ENCODE results near the gene CCL3. TPM values are rescaled to one million over a fixed set of nuclear protein-coding genes. Genes with fewer than 3 reads are reported as not detected.
A peak's percentile ranks its signal among the peaks of the same experiment; 100 is the strongest.
"Not testable (repeated sequence)": the region's sequence is repeated elsewhere in the genome, so short reads cannot be mapped to it uniquely, and the experiment has no call there.

CCL3 gene
- total RNA-seq, 1 donor from 2014 or later: 7.3 TPM

DNA sequence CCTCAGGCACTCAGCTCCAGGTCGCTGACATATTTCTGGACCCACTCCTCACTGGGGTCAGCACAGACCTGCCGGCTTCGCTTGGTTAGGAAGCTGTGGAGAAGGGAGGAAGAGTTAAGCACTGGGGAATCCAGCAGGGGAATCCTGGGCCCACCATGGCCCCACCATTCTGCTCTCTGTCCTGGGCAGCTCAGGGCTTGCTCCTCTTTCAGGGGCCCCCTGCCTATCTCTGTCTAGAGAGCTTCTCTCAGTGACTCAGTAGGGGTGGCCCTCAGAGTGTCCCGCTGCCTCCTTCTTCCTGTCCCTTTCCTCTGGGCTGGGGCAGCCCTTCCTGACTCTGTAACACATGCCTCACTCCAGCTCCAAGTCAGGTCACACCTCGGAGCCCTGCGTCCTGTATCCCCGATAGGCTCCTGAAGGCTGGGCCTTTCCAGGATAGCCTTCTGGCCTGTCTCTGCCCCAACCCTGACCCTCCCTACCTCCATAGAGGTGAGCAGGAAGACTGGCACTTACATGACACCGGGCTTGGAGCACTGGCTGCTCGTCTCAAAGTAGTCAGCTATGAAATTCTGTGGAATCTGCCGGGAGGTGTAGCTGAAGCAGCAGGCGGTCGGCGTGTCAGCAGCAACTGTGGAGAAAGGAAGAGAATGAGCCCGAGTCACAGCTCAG, 1.1 kb downstream of the CCL3 start:
- H3K27ac ChIP-seq (ENCODE audit: low read depth, low read length): peak overlapping the region; percentile 32
- no peaks in the 10 kb centered on the region for H3K9me3 ChIP-seq (ENCODE audit: control insufficient read depth in 3 of 3, low read length in 3 of 3)
- H3K27me3 ChIP-seq (ENCODE audit: control insufficient read depth in 3 of 3, insufficient read depth in 3 of 3, low read length in 3 of 3): peaks cover 0 to 11% (median 0%) of the 10 kb centered on the region in 3 donors
- no peak overlapping the region for H3K9ac ChIP-seq (ENCODE audit: low read depth in 1 of 3, low read length in 3 of 3)
- peaks cover 0 to 3% (median 0%) of the 10 kb centered on the region in 3 donors for H3K4me1 ChIP-seq (ENCODE audit: control insufficient read depth in 3 of 3, insufficient read depth in 3 of 3, low read length in 3 of 3)
- no peaks in the 10 kb centered on the region for H3K36me3 ChIP-seq (ENCODE audit: control insufficient read depth in 3 of 3, insufficient read depth in 3 of 3, low read length in 3 of 3)
- no peak overlapping the region for H3K4me3 ChIP-seq (ENCODE audit: low read length in 3 of 3)

DNA sequence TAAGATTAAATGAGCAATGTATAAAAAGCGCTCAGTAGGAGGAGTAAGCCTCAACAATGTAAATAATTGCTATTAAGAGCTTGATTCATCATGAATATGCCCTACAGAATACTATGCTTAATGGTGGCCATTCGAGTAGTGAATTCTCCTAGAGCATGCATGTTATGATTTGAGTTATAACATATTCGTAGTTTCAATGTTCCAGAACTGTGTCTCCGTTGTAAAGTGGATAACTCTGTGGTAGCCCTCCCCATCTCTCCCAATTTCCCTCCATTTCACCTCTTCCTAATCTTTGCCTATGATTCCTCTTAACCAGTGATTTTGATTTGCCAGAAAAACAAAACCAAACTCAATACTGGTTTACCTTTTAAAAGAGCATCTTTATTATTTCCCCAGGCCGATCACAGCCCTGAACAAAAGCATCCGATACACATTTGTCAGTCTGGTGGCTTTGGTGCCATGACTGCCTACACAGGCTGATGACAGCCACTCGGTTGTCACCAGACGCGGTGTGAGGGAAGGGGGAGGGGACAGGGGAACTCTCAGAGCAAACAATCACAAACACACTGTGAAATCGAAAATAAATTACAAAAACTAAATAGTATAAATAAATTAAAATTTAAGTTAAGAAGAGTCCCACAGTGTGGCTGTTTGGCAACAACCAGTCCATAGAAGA, 1.9 kb downstream of the CCL3 start:
- not testable (repeated sequence) for H3K36me3 ChIP-seq (ENCODE audit: control insufficient read depth in 3 of 3, insufficient read depth in 3 of 3, low read length in 3 of 3)

GRCh38 chr17:36087471-36087870, 2.5 kb downstream of the CCL3 start:
- H3K4me3 ChIP-seq (ENCODE audit: low read length in 3 of 3); H3K36me3 ChIP-seq (ENCODE audit: control insufficient read depth in 3 of 3, insufficient read depth in 3 of 3, low read length in 3 of 3); H3K4me1 ChIP-seq (ENCODE audit: control insufficient read depth in 3 of 3, insufficient read depth in 3 of 3, low read length in 3 of 3); H3K9me3 ChIP-seq (ENCODE audit: control insufficient read depth in 3 of 3, low read length in 3 of 3); H3K9ac ChIP-seq (ENCODE audit: low read depth in 1 of 3, low read length in 3 of 3); H3K27ac ChIP-seq (ENCODE audit: low read depth, low read length): not testable (repeated sequence)
- peaks cover 0 to 11% (median 0%) of the 10 kb centered on the region in 3 donors for H3K27me3 ChIP-seq (ENCODE audit: control insufficient read depth in 3 of 3, insufficient read depth in 3 of 3, low read length in 3 of 3)

More for the DNA sequence above, 1.9 kb downstream of the CCL3 start:
- H3K9me3 ChIP-seq (ENCODE audit: control insufficient read depth in 3 of 3, low read length in 3 of 3); H3K9ac ChIP-seq (ENCODE audit: low read depth in 1 of 3, low read length in 3 of 3); H3K4me1 ChIP-seq (ENCODE audit: control insufficient read depth in 3 of 3, insufficient read depth in 3 of 3, low read length in 3 of 3); H3K4me3 ChIP-seq (ENCODE audit: low read length in 3 of 3): not testable (repeated sequence)
- Histone ChIP-seq H3K27me3 (ENCODE audit: control insufficient read depth in 3 of 3, insufficient read depth in 3 of 3, low read length in 3 of 3) (peaks cover 0 to 11% (median 0%) of the 10 kb centered on the region in 3 donors), H3K27ac (ENCODE audit: low read depth, low read length) (peak overlapping the region; percentile 32)

DNA sequence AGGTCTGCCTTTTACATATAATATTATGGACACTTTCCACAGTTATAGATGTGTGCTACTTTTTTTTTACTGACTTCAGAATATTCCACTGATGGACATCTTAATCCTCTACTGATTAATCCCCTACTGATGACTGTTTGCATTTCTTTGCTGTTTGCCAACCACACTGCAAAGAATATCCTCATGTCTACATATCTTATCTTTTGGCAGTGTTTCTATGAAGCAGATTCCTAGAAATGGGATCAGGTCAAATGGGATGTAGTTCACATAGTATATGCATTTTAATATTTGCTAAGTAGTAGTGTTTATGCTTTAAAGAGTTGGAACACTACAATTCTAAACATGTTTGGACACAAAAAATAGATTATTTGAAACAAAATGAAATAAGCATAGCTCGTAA, 3.2 kb downstream of the CCL3 start:
- H3K4me3 ChIP-seq (ENCODE audit: low read length in 3 of 3): no peak overlapping the region

GRCh38 chr17:36085765-36086164, 4.2 kb downstream of the CCL3 start:
- Histone ChIP-seq H3K9me3 (ENCODE audit: control insufficient read depth in 3 of 3, low read length in 3 of 3) (no peaks in the 10 kb centered on the region), H3K4me3 (ENCODE audit: low read length in 3 of 3) (no peak overlapping the region), H3K9ac (ENCODE audit: low read depth in 1 of 3, low read length in 3 of 3) (no peak overlapping the region), H3K36me3 (ENCODE audit: control insufficient read depth in 3 of 3, insufficient read depth in 3 of 3, low read length in 3 of 3) (no peaks in the 10 kb centered on the region), H3K27me3 (ENCODE audit: control insufficient read depth in 3 of 3, insufficient read depth in 3 of 3, low read length in 3 of 3) (peaks cover 0 to 11% (median 0%) of the 10 kb centered on the region in 3 donors), H3K27ac (ENCODE audit: low read depth, low read length) (peak overlapping the region; percentile 34), H3K4me1 (ENCODE audit: control insufficient read depth in 3 of 3, insufficient read depth in 3 of 3, low read length in 3 of 3) (peaks cover 0 to 3% (median 0%) of the 10 kb centered on the region in 3 donors)

More for the DNA sequence above, 3.2 kb downstream of the CCL3 start:
- Histone ChIP-seq H3K27me3 (ENCODE audit: control insufficient read depth in 3 of 3, insufficient read depth in 3 of 3, low read length in 3 of 3) (peaks cover 0 to 11% (median 0%) of the 10 kb centered on the region in 3 donors), H3K4me1 (ENCODE audit: control insufficient read depth in 3 of 3, insufficient read depth in 3 of 3, low read length in 3 of 3) (peaks cover 0 to 3% (median 0%) of the 10 kb centered on the region in 3 donors), H3K9me3 (ENCODE audit: control insufficient read depth in 3 of 3, low read length in 3 of 3) (no peaks in the 10 kb centered on the region), H3K27ac (ENCODE audit: low read depth, low read length) (no peak overlapping the region), H3K36me3 (ENCODE audit: control insufficient read depth in 3 of 3, insufficient read depth in 3 of 3, low read length in 3 of 3) (no peaks in the 10 kb centered on the region), H3K9ac (ENCODE audit: low read depth in 1 of 3, low read length in 3 of 3) (no peak overlapping the region)

DNA sequence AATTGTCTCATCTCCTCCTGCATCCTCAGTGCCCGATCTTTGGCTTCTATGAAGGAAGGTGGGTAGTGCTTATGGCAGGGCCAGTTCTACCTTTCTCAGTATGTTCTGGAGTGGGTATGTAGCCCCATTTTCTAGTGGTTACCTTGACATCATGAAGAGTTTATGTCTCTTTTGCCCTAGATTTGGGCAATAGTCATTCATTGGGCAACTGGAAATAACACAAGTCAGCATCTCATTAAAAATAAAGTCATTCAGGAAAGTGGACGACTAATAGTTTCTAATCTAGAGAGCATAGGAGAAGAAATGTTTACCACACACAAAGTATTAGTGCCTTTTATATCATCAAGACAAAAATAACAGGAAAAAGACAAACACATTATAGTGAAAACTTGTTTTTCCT, 6.3 kb downstream of the CCL3 start:
- H3K4me1 ChIP-seq (ENCODE audit: control insufficient read depth in 3 of 3, insufficient read depth in 3 of 3, low read length in 3 of 3); H3K9ac ChIP-seq (ENCODE audit: low read depth in 1 of 3, low read length in 3 of 3); H3K36me3 ChIP-seq (ENCODE audit: control insufficient read depth in 3 of 3, insufficient read depth in 3 of 3, low read length in 3 of 3); H3K9me3 ChIP-seq (ENCODE audit: control insufficient read depth in 3 of 3, low read length in 3 of 3); H3K4me3 ChIP-seq (ENCODE audit: low read length in 3 of 3); H3K27me3 ChIP-seq (ENCODE audit: control insufficient read depth in 3 of 3, insufficient read depth in 3 of 3, low read length in 3 of 3); H3K27ac ChIP-seq (ENCODE audit: low read depth, low read length): not testable (repeated sequence)

DNA sequence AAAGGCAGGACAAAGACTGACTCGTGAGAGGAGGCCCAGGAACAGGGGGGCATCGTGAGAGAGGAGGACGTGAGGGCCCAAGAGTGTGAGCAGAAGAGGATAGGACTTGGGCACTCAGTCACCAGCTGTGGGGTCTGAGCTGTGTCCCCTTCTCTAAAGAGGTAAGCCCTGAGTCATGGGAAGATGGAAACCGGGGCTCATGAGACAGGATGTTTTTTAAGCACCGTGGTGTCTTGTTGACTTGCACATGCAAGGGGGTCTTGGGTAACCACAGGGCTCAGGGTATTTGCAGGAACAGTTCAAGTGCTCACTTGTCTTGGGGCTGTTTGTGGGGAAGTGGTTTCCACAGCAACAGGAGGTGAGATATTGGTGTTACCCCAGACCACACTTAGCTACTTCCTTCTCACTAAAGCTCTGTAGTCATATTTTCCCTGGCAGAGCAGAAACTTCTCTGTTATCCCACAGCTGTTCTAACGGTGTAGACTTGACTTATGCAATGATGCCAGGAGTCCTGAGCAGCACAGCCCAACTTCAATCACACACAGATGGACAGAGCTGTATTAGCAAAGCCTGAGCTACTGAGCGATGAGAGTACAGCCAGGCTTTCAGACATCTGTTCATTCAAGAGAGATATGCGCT, 7.3 kb downstream of the CCL3 start:
- not testable (repeated sequence) for H3K36me3 ChIP-seq (ENCODE audit: control insufficient read depth in 3 of 3, insufficient read depth in 3 of 3, low read length in 3 of 3); H3K4me1 ChIP-seq (ENCODE audit: control insufficient read depth in 3 of 3, insufficient read depth in 3 of 3, low read length in 3 of 3); H3K9ac ChIP-seq (ENCODE audit: low read depth in 1 of 3, low read length in 3 of 3); H3K9me3 ChIP-seq (ENCODE audit: control insufficient read depth in 3 of 3, low read length in 3 of 3); H3K4me3 ChIP-seq (ENCODE audit: low read length in 3 of 3); H3K27me3 ChIP-seq (ENCODE audit: control insufficient read depth in 3 of 3, insufficient read depth in 3 of 3, low read length in 3 of 3)
- peak overlapping the region; percentile 36 for H3K27ac ChIP-seq (ENCODE audit: low read depth, low read length)

DNA sequence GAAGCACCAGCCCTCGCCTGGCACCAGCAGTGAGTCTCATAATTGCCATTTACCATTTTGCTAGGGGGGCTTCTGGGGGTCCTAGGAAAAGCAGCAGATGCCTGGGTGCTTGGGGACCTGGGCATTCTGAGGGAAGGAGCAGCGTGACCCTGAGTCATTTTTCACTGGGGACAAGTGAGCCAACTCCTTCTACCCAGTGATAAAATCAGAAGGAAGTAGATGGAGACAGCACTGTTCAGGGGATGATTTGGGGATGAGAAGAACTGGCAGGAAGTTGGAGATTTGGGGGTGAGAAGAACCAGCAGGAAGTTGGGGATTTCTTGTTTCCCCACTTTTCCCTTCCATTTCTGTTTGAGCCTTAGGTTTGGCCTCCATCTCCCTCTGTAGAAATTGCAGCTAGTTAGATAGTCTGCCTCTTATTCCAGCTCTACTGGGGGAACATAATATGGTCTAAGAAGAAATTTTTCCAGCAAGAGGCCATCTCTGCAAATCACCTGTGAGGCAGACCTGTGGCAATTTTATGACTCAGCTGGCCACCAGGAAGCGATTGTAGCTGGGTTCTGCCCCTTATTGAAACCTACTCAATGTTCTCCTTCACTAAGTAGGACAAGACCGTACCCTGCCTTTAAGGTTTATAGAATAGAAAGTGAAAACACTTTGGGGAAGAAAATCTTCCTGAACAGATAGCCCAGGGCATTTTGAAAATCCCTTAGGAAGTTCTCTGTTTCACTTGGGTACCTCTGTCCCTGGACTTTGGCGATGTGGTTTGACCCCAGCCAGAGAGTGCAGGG, 8.1 kb downstream of the CCL3 start:
- not testable (repeated sequence) for H3K27me3 ChIP-seq (ENCODE audit: control insufficient read depth in 3 of 3, insufficient read depth in 3 of 3, low read length in 3 of 3); H3K4me3 ChIP-seq (ENCODE audit: low read length in 3 of 3); H3K9me3 ChIP-seq (ENCODE audit: control insufficient read depth in 3 of 3, low read length in 3 of 3); H3K4me1 ChIP-seq (ENCODE audit: control insufficient read depth in 3 of 3, insufficient read depth in 3 of 3, low read length in 3 of 3); H3K9ac ChIP-seq (ENCODE audit: low read depth in 1 of 3, low read length in 3 of 3); H3K36me3 ChIP-seq (ENCODE audit: control insufficient read depth in 3 of 3, insufficient read depth in 3 of 3, low read length in 3 of 3)
- peak overlapping the region; percentile 36 for H3K27ac ChIP-seq (ENCODE audit: low read depth, low read length)

GRCh38 chr17:36074365-36074764, 15.6 kb downstream of the CCL3 start:
- no peak overlapping the region for H3K27ac ChIP-seq (ENCODE audit: low read depth, low read length)

More at GRCh38 chr17:36074365-36074764, 15.6 kb downstream of the CCL3 start:
- no peak overlapping the region for H3K4me3 ChIP-seq (ENCODE audit: low read length in 3 of 3)
- no peak overlapping the region for H3K9ac ChIP-seq (ENCODE audit: low read depth in 1 of 3, low read length in 3 of 3)
- peaks cover 0 to 3% (median 0%) of the 10 kb centered on the region in 3 donors for H3K9me3 ChIP-seq (ENCODE audit: control insufficient read depth in 3 of 3, low read length in 3 of 3)
- no peaks in the 10 kb centered on the region for H3K4me1 ChIP-seq (ENCODE audit: control insufficient read depth in 3 of 3, insufficient read depth in 3 of 3, low read length in 3 of 3)
- H3K27me3 ChIP-seq (ENCODE audit: control insufficient read depth in 3 of 3, insufficient read depth in 3 of 3, low read length in 3 of 3): no peaks in the 10 kb centered on the region
- no peaks in the 10 kb centered on the region for H3K36me3 ChIP-seq (ENCODE audit: control insufficient read depth in 3 of 3, insufficient read depth in 3 of 3, low read length in 3 of 3)

Data from skeletal muscle tissue (tissue), 4 donors.